Measurements from ENCODE around the gene PTPRN2.

GRCh38 chr7:157709531-157710251, 877.9 kb downstream of the PTPRN2 start:
- TF ChIP-seq CTCF (conservative IDR thresholded peaks at IDR 0.05; ENCODE audit: low read length) (no peak), EZH2phosphoT487 (IDR thresholded peaks at IDR 0.05; ENCODE audit: borderline replicate concordance, low read depth, low read length) (no peak)

Data from OCI-LY7 (cell line).